ENCODE measurements around the gene MTA2.
"Not testable (repeated sequence)": the region's sequence is repeated elsewhere in the genome, so short reads cannot be mapped to it uniquely, and the experiment has no call there.

The MTA2 gene

DNA sequence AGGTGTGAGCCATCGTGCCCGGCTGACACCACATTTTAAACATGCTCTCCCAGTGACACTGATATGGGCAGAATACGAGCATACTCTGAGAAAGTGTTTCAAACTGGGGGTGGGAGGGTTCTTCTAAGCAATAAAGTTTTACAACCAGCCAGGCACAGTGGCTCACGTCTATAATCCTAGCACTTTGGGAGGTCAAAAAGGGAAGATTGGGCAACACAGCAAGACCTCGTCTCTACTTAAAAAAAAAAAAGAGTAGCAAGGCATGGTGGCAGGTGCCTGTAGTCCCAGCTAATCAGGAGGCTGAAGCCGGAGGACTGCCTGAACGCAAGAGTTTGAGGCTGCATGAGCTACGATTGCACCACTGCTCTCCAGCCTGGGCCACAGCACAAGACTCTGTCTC, 42.6 kb upstream of the MTA2 start:
- Histone ChIP-seq H3K9ac (no peak overlapping the region), H3K4me3 (no peak overlapping the region), H3K4me1 (peaks cover 54% of the 10 kb centered on the region), H3K27ac (no peak overlapping the region), H3K36me3 (peaks cover 73% of the 10 kb centered on the region), H3K27me3 (no peaks in the 10 kb centered on the region), H3K9me3 (no peaks in the 10 kb centered on the region), H4K20me1 (peaks cover 89% of the 10 kb centered on the region), H3K4me2 (peak overlapping the region; percentile 92; the same call in 1 of the 2 replicates)
- TF ChIP-seq Cebpa-rat (IDR thresholded peaks at IDR 0.05), result no peak

DNA sequence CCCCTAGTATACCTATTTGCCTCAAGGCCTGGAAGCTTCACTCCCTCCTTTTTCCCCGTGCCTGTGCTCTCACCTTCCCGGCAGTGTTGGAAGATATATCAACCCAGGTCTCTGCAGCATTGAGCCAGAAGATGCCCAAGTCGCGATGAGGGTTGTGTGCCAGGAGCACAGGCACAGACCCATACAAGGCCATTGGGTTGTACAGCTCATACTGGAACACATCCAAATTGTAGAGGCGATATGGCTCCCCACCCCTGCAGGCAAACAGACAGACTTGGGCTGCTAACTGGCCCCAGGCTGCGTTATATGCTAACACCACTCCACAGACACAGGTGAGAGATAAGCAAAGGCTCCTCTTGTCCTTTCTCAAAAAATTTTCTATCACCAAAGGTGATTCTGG, 30.8 kb upstream of the MTA2 start:
- Histone ChIP-seq H3K4me2 (no peak overlapping the region), H3K9me3 (no peaks in the 10 kb centered on the region), H3K27me3 (no peaks in the 10 kb centered on the region), H4K20me1 (peaks cover 19% of the 10 kb centered on the region; the same call in 1 of the 2 replicates), H3K27ac (no peak overlapping the region), H3K9ac (no peak overlapping the region), H3K36me3 (peaks cover 100% of the 10 kb centered on the region), H3K4me1 (peaks cover 11% of the 10 kb centered on the region; the same call in 1 of the 2 replicates), H3K4me3 (no peak overlapping the region)
- TF ChIP-seq Cebpa-rat (IDR thresholded peaks at IDR 0.05), result no peak

DNA sequence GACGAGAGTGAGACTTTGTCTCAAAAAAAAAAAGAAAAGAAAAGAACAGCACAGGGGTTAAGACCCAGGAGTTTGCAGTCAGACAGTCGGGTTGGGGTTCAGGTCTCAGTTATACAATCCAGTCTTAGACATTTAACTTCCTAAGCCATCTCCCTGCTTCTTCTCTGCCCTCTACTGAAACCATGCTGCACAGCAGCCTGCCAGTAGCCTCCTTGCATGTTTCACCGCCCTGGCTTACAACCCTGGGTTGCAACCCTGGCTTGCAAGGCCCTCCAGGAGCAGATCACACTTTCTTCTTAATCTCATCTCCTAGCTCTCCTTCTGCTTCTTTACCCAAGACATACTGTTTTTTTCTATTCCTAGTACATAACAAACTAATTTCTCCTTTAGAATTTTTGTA, 26.0 kb upstream of the MTA2 start:
- Histone ChIP-seq H4K20me1 (0 out of 2 replicates have a peak, but pooled peaks cover 5% of the 10 kb centered on the region), H3K4me1 (peaks cover 35% of the 10 kb centered on the region), H3K27me3 (no peaks in the 10 kb centered on the region), H3K4me3 (no peak overlapping the region), H3K4me2 (no peak overlapping the region), H3K36me3 (peaks cover 79% of the 10 kb centered on the region), H3K27ac (no peak overlapping the region), H3K9ac (no peak overlapping the region), H3K9me3 (no peaks in the 10 kb centered on the region)
- no peak for TF ChIP-seq Cebpa-rat (IDR thresholded peaks at IDR 0.05)

- Histone ChIP-seq H4K20me1 (0 out of 2 replicates have a peak, but pooled peaks cover 5% of the 10 kb centered on the region), H3K36me3 (peaks cover 30% of the 10 kb centered on the region), H3K4me1 (peaks cover 58% of the 10 kb centered on the region), H3K4me2 (peak overlapping the region; percentile 97), H3K9me3 (no peaks in the 10 kb centered on the region), H3K27me3 (no peaks in the 10 kb centered on the region), H3K4me3 (peak overlapping the region; percentile 85; the same call in 1 of the 2 replicates), H3K27ac (peak overlapping the region; percentile 88; the same call in 1 of the 2 replicates), H3K9ac (no peak overlapping the region)
- no peak for TF ChIP-seq Cebpa-rat (IDR thresholded peaks at IDR 0.05)
Measured at GRCh38 chr11:62622476-62623089, 20.9 kb upstream of the MTA2 start.

GRCh38 chr11:62621567-62622470, 20.2 kb upstream of the MTA2 start, which contains the start of gene B3GAT3:
Gene B3GAT3 (minus strand): TSS chr11:62621986. CDS start chr11:62621947, 39 bp downstream.
- Histone ChIP-seq H3K9ac (peak within 1 kb of the TSS; percentile 91), H3K9me3 (no peaks in the 10 kb centered on the region), H3K4me1 (peaks cover 58% of the 10 kb centered on the region), H3K4me3 (peak within 1 kb of the TSS; percentile 85), H4K20me1 (0 out of 2 replicates have a peak, but pooled peaks cover 5% of the 10 kb centered on the region), H3K27me3 (no peaks in the 10 kb centered on the region), H3K36me3 (peaks cover 30% of the 10 kb centered on the region), H3K27ac (peak within 1 kb of the TSS; percentile 88), H3K4me2 (peak within 1 kb of the TSS; percentile 97)
- peak; percentile 87 for TF ChIP-seq Cebpa-rat (IDR thresholded peaks at IDR 0.05)

DNA sequence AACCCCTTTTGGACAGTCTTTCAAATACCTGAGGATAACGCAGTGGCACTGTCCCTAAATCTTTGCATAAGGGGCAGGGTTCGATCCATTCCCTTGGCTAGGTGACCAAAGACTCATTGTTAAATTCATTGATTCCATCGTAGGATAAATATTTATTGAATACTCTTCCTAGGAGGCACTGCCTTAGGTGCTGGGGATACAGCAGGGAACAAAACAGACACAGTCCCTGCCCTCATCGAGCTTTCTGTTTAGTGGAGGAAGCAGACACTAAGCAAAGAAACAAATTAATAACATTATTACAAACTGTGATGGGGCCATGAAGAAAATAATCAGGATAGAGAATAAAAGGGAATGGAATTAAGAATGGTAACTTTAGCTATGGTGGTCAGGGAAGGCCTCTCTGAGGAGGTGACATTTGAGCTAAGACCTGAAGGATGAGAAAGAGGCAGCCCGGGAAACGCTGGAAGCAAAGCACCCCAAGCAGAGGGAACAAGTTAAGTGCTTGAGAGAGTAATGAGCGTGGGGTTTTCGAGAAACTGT, 19.4 kb upstream of the MTA2 start:
- H3K9ac ChIP-seq, result peak overlapping the region; percentile 91
- peaks cover 55% of the 10 kb centered on the region for H3K4me1 ChIP-seq
- H4K20me1 ChIP-seq, result 0 out of 2 replicates have a peak, but pooled peaks cover 5% of the 10 kb centered on the region
- H3K36me3 ChIP-seq, result peaks cover 30% of the 10 kb centered on the region
- H3K27me3 ChIP-seq, result no peaks in the 10 kb centered on the region
- H3K4me3 ChIP-seq, result peak overlapping the region; percentile 85
- H3K4me2 ChIP-seq, result peak overlapping the region; percentile 97
- TF ChIP-seq Cebpa-rat (IDR thresholded peaks at IDR 0.05), result no peak
- H3K27ac ChIP-seq, result peak overlapping the region; percentile 88
- no peaks in the 10 kb centered on the region for H3K9me3 ChIP-seq

- not testable (repeated sequence) for H3K27ac ChIP-seq, H3K9ac ChIP-seq, H3K4me2 ChIP-seq, H3K27me3 ChIP-seq, H3K4me3 ChIP-seq, H3K9me3 ChIP-seq, H4K20me1 ChIP-seq
- Histone ChIP-seq H3K36me3 (peaks cover 35% of the 10 kb centered on the region), H3K4me1 (peaks cover 26% of the 10 kb centered on the region)
Measured at GRCh38 chr11:62616957-62617356, 15.3 kb upstream of the MTA2 start.

DNA sequence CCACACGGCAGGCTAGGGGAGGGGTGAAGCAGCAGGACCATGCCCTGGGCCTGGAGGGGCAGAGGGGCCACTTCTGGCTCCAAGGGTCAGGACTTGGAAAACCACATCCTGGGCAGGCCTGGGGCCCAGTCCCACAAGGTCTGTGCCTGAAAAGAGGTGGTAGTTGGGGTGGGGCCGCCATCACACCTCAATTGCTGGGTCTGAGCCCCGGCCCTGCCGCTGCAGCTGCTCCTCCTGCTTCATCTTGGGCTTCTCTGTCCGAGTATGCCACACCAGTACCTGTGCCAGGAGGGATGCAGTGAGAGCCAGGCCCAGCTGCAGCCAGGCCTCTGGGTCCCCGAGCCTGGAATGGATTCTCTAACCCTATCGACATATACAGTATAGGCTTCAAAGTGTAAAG, 13.9 kb upstream of the MTA2 start:
- Histone ChIP-seq H3K27ac (no peak overlapping the region), H3K9ac (no peak overlapping the region), H3K36me3 (peaks cover 35% of the 10 kb centered on the region), H3K4me1 (peaks cover 31% of the 10 kb centered on the region), H3K4me3 (no peak overlapping the region), H3K4me2 (no peak overlapping the region), H3K27me3 (no peaks in the 10 kb centered on the region), H3K9me3 (no peaks in the 10 kb centered on the region), H4K20me1 (no peaks in the 10 kb centered on the region)
- TF ChIP-seq Cebpa-rat (IDR thresholded peaks at IDR 0.05), result no peak

DNA sequence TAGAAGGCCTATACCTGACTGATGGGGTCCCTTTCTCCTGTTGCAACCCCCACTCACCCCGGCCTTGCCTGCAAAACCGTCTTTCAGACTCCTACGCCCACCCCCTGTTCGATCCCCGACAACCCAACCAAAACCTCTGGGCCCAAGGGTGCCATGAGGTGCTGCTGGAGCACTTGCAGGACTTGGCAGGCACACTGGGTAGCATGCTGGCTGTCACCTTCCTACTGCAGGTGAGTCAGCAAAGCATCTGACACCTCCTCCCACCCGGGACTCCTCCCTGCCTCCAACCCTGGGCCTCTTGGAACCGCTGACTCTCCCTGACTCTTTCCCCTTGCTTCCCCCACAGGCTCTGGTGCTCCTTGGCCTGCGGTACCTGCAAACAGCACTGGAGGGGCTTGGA, 12.6 kb upstream of the MTA2 start:
- no peaks in the 10 kb centered on the region for H4K20me1 ChIP-seq
- peaks cover 31% of the 10 kb centered on the region for H3K4me1 ChIP-seq
- no peak for TF ChIP-seq Cebpa-rat (IDR thresholded peaks at IDR 0.05)
- H3K4me2 ChIP-seq, result no peak overlapping the region
- 0 out of 2 replicates have a peak overlapping the region, but pooled peaks have one; percentile 29 for H3K9ac ChIP-seq
- peaks cover 38% of the 10 kb centered on the region for H3K36me3 ChIP-seq
- H3K4me3 ChIP-seq, result no peak overlapping the region
- H3K27ac ChIP-seq, result peak overlapping the region; percentile 59
- no peaks in the 10 kb centered on the region for H3K27me3 ChIP-seq
- no peaks in the 10 kb centered on the region for H3K9me3 ChIP-seq

Data from BLaER1 (cell line).